GM12875 (cell line): ENCODE measurements around the gene TSPYL4.

Experiments
- H3K4me3 ChIP-seq: one replicate; pipeline ENCODE4 v1.5.1; 2011; ENCODE audit warnings: low read depth, low read length, control low read depth
- CTCF ChIP-seq: IDR thresholded peaks from 2 replicates; pipeline ENCODE4 v1.5.1; 2011; ENCODE audit warnings: low read depth, mild to moderate bottlenecking, control low read depth, inconsistent platforms, low read length, moderate library complexity, borderline replicate concordance; ENCODE audit not compliant: insufficient read depth

TSPYL4 gene

GRCh38 chr6:116253505-116254296 lies at the start of gene TSPYL4:
Gene TSPYL4 (minus strand): TSS chr6:116254075. CDS start chr6:116254008, 67 bp downstream.
- TF ChIP-seq CTCF, result no peak
- H3K4me3 ChIP-seq, result peak within 1 kb of the TSS; percentile 73

DNA sequence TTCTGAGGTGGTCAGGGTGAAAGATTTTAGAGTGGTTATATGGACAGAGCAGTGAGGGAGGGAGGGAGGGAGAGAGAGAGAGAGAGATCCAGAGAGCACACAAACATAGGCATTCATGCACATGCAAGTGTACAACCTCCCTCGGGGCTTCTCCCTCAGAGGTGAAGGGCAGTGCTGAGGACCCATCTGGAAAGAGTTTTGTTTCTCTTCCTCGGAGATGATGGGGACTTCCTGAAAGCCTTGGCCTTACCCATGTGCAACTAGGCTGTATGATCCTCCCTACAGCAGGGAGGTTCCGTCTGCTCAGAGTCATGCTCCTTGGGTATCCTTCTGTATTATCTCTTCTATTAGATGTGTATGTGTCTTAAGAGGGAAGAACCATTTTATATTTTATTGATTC lies 47.2 kb upstream of the TSPYL4 start:
- H3K4me3 ChIP-seq, result no peak overlapping the region
- TF ChIP-seq CTCF, result no peak

DNA sequence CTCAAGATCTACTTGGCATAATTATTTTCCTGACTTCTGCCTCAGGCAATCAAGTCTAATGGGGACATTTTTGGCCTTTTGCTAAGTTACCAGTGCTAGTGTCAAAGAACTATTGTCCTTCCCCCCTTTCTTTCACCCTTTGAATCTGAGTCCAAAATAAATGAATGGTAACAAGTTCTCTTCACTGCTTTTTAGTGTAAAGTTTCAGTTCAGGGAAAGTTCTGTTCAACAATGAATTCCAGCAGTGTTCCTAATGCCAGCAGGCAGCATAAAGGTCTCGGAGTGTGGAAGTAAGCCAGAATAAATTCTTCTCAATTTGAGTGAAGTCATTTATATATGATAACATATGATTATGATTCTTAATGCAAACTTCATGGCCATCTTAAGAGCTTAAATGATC lies 46.7 kb upstream of the TSPYL4 start:
- TF ChIP-seq CTCF, result no peak
- H3K4me3 ChIP-seq, result no peak overlapping the region

DNA sequence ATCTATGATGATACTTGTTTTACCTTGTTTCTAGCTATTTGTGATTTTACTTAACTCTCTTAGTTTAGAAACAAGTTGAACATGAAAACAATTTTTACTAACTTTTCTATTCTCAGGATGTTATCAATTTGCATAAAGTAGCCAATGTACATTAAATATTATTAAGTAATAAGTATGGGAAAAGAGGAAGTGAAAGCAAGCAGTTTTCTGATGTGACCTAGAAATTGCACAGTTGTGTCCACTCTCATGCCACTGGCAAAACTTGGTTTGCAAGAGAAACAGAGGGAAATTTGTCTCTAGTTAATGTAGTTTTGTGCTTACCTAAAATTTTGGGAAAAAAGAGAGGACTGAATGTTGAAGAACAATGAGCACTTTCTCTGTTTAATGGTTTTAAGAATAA lies 45.1 kb upstream of the TSPYL4 start:
- no peak for TF ChIP-seq CTCF
- H3K4me3 ChIP-seq, result no peak overlapping the region

DNA sequence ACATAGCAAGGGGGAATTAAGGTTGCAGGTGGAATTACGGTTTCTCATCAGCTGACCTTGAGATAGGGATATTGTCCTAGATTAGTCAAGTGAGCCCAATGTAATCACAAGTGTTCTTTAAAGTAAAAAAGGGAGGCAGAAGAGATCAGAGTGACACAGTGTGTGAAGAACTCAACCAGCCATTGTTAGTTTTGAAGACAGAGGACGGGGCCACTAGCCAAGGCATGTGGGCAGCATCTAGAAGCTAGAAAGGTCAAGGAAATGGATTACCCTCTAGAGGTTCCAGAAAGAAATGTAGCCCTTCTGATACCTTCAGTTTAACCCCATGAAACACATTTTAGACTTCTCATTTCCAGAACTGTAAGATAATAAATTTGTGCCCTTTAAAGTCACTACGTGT lies 44.4 kb upstream of the TSPYL4 start:
- TF ChIP-seq CTCF, result no peak
- H3K4me3 ChIP-seq, result no peak overlapping the region

DNA sequence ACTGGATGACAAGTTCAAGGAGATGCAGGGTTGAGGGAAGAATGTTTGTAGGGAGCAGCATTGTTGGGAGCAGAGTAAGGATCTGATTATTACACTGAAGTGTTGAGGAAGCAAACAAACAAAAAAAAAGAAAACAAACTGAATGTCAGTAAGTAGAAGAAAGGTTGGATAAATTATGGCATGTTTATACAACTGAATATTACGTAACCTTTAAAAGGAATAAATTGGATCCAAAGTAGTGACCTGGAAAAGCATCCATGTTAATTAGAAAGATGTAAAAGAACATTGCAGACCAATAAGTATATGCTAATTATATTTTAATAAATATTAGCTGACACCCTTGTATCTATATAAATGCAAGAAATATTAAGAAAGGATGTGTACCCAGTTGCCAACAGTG lies 38.7 kb upstream of the TSPYL4 start:
- H3K4me3 ChIP-seq, result no peak overlapping the region
- TF ChIP-seq CTCF, result no peak

- no peak overlapping the region for H3K4me3 ChIP-seq
- TF ChIP-seq CTCF, result no peak
Measured at GRCh38 chr6:116291701-116292396, 38.0 kb upstream of the TSPYL4 start.
